ENCODE results near the gene MAST3.

Gene MAST3

GRCh38 chr19:18121166-18121565 lies 23.6 kb downstream of the MAST3 start:
- TF ChIP-seq, protein P1, sequence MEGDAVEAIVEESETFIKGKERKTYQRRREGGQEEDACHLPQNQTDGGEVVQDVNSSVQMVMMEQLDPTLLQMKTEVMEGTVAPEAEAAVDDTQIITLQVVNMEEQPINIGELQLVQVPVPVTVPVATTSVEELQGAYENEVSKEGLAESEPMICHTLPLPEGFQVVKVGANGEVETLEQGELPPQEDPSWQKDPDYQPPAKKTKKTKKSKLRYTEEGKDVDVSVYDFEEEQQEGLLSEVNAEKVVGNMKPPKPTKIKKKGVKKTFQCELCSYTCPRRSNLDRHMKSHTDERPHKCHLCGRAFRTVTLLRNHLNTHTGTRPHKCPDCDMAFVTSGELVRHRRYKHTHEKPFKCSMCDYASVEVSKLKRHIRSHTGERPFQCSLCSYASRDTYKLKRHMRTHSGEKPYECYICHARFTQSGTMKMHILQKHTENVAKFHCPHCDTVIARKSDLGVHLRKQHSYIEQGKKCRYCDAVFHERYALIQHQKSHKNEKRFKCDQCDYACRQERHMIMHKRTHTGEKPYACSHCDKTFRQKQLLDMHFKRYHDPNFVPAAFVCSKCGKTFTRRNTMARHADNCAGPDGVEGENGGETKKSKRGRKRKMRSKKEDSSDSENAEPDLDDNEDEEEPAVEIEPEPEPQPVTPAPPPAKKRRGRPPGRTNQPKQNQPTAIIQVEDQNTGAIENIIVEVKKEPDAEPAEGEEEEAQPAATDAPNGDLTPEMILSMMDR (IDR thresholded peaks at IDR 0.05; ENCODE audit: low read depth, low read length): no peak
- in situ Hi-C loops (cut with HindIII; ENCODE audit: low sequenced_read_pairs): no loop called here
- H3K4me3 ChIP-seq (ENCODE audit: low read depth, low read length): no peak overlapping the region
- no peak for DNase-seq (ENCODE audit: low read depth, low spot score)

DNA sequence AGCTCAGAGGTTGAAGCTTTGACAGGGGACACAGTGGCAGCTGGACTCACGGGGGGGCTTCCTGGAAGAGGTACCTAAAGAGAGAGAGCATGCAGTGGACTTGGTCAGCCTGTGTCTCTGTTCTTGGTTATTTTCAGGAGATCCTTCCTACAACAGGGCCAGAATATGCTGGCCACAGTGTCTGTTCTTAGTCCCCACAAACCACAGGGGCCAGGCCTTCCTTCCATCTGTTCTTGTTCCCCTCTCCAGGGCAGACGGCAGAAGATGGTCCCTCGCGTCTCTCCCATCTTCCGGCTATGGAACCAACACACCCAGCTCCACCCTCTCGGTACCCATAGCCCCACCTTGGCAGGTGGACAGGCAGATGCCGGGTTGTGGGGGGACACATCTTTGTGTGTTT lies 24.8 kb downstream of the MAST3 start:
- DNase-seq (ENCODE audit: low read depth, low spot score): no peak
- in situ Hi-C loops (cut with HindIII; ENCODE audit: low sequenced_read_pairs): no loop called here
- H3K4me3 ChIP-seq (ENCODE audit: low read depth, low read length): no peak overlapping the region
- TF ChIP-seq, protein P1 (IDR thresholded peaks at IDR 0.05; ENCODE audit: low read depth, low read length): no peak

GRCh38 chr19:18122860-18123795 lies 25.6 kb downstream of the MAST3 start:
- TF ChIP-seq, protein P1 (IDR thresholded peaks at IDR 0.05; ENCODE audit: low read depth, low read length): no peak
- no peak for DNase-seq (ENCODE audit: low read depth, low spot score)
- no peak overlapping the region for H3K4me3 ChIP-seq (ENCODE audit: low read depth, low read length)
- in situ Hi-C loops (cut with HindIII; ENCODE audit: low sequenced_read_pairs): no loop called here

DNA sequence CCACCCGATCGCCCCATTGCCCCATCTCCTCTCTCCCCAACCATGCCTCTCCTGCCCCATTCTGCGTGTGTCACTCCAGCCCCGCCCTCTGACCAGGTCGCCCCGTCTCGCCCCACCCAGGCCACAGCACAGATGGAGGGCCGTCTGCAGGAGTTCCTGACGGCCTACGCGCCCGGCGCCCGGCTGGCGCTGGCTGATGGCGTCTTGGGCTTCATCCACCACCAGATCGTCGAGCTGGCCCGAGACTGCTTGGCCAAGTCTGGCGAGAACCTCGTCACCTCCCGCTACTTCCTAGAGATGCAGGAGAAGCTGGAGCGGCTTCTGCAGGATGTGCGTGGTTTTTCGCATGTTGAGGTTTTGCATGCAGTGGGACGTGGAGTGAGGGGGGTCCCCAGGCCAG lies 26.2 kb downstream of the MAST3 start:
- no peak overlapping the region for H3K4me3 ChIP-seq (ENCODE audit: low read depth, low read length)
- TF ChIP-seq, protein P1 (IDR thresholded peaks at IDR 0.05; ENCODE audit: low read depth, low read length): no peak
- in situ Hi-C loops (cut with HindIII; ENCODE audit: low sequenced_read_pairs): no loop called here
- DNase-seq (ENCODE audit: low read depth, low spot score): no peak

- no peak for DNase-seq (ENCODE audit: low read depth, low spot score)
- in situ Hi-C loops (cut with HindIII; ENCODE audit: low sequenced_read_pairs): no loop called here
- TF ChIP-seq, protein P1 (IDR thresholded peaks at IDR 0.05; ENCODE audit: low read depth, low read length): no peak
- no peak overlapping the region for H3K4me3 ChIP-seq (ENCODE audit: low read depth, low read length)
Observed at GRCh38 chr19:18126097-18126496, 28.5 kb downstream of the MAST3 start.

DNA sequence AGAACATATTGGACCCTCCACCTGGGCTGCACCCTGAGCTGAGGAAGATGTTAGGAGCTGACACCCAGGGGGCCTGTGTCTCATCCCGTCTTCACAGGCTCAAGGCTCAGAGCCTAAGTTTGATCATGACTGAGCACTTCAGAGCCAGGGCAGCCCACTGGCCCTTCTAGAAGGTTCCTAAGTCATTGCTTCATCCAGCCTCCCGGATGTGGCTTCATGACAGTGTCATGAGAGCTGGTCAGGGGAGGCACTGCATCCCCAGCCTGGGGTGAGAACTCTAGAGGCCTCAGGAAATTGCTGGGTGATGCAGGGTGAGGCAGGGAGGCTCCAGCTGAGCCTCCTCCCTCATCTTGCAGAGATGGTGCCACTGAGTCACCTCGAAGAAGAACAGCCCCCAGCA lies 30.5 kb downstream of the MAST3 start:
- in situ Hi-C loops (cut with HindIII; ENCODE audit: low sequenced_read_pairs): no loop called here
- no peak for DNase-seq (ENCODE audit: low read depth, low spot score)
- TF ChIP-seq, protein P1 (IDR thresholded peaks at IDR 0.05; ENCODE audit: low read depth, low read length): no peak
- H3K4me3 ChIP-seq (ENCODE audit: low read depth, low read length): no peak overlapping the region

All from astrocyte of the spinal cord (primary cell).